ENCODE data around the gene CLPTM1L.

DNA sequence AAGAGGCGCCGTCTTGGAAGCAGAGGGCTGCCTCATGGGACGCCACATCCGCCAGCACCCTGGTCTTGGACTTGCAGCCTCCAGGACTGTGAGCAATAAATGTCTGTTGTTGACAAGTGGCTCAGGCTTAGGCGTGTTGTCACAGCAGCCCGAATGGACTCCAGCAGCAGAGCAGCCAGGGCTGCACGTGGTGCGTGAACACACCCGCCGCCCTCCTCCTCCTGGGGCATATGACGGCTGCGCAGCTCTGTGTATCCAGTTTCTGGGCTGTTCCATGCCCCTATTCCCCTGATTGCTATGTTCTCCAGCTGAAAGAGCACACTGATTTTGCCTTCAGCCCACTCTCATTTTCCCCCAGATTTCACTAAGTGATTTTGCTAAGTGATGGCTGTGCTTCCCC is 36.0 kb upstream of the CLPTM1L start:
- TF ChIP-seq POLR2A (IDR thresholded peaks at IDR 0.05) (no peak), POLR2AphosphoS5 (IDR thresholded peaks at IDR 0.05) (no peak), EP300 (IDR thresholded peaks at IDR 0.05; ENCODE audit: low read depth) (no peak)
- TF ChIP-seq, protein P1, sequence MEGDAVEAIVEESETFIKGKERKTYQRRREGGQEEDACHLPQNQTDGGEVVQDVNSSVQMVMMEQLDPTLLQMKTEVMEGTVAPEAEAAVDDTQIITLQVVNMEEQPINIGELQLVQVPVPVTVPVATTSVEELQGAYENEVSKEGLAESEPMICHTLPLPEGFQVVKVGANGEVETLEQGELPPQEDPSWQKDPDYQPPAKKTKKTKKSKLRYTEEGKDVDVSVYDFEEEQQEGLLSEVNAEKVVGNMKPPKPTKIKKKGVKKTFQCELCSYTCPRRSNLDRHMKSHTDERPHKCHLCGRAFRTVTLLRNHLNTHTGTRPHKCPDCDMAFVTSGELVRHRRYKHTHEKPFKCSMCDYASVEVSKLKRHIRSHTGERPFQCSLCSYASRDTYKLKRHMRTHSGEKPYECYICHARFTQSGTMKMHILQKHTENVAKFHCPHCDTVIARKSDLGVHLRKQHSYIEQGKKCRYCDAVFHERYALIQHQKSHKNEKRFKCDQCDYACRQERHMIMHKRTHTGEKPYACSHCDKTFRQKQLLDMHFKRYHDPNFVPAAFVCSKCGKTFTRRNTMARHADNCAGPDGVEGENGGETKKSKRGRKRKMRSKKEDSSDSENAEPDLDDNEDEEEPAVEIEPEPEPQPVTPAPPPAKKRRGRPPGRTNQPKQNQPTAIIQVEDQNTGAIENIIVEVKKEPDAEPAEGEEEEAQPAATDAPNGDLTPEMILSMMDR (IDR thresholded peaks at IDR 0.05): no peak

All from transverse colon (tissue), 4 donors.